Suprapubic skin (tissue), 4 donors: ENCODE results near the gene CYP2W1.

Experiments
- CTCF ChIP-seq, 2 donors: fragments of 200-600 bp in 1 of 2; fragments of 450-650 bp in 1 of 2; sonication (generic) in 1 of 2; IDR thresholded peaks; one replicate each; pipeline ENCODE4 v1.5.1; 2016 to 2019; ENCODE audit warnings: antibody characterized with exemption in 2 of 2, mild to moderate bottlenecking in 1 of 2, moderate library complexity in 1 of 2
- EP300 ChIP-seq: sonication (generic); formaldehyde crosslinking; IDR thresholded peaks from one replicate; pipeline ENCODE4 v1.6.1; 2017; ENCODE audit warnings: antibody characterized with exemption
- POLR2AphosphoS5 ChIP-seq, 3 donors: sonication (generic); formaldehyde crosslinking; IDR thresholded peaks; one replicate each; pipeline ENCODE4 v1.6.1; 2017; ENCODE audit warnings: antibody characterized with exemption in 3 of 3

DNA sequence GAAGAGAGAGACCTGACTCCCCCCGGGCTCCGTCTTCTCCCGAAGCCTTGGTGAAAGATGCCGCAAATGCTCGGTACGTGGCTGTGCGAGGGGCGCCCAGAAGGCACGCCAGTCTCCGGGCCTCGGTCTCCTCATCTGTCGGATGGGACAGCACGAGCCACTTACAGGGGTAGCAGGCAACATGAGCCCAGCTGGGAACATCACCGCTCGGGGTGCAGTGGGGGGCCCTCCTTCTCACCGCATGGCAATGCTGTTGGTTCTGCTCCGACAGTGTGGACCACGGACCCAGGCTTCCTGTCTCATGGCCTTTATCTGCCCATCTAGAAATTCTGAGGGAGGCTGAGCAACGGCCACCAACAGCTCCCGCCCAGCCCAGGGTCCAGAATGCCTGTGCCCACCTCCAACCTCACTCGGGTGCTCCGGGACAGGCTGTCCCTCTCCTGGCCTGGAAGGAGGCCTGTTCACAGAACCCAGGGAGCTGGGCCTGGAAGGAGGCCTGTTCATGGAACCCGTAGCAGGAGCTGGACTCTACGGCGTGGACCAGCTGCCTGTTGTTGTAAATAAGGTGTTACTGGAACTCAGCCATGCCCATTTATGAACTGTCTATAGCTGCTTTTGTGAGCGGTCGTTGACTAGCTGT, 44.3 kb upstream of the CYP2W1 start:
- TF ChIP-seq CTCF (IDR thresholded peaks at IDR 0.05) (no peak), EP300 (no peak), POLR2AphosphoS5 (IDR thresholded peaks at IDR 0.05) (no peak)
